HG03565 (cell line): ENCODE results near the gene CRAMP1.
A peak's percentile ranks its signal among the peaks of the same experiment; 100 is the strongest.

Source experiments
- ATAC-seq: cut with Tn5 transposase; IDR thresholded peaks from one replicate; pipeline ENCODE4 v1.9.1; 2021; ENCODE audit warnings: mild to moderate bottlenecking, moderate library complexity; ENCODE audit not compliant: unreplicated experiment

Gene CRAMP1

DNA sequence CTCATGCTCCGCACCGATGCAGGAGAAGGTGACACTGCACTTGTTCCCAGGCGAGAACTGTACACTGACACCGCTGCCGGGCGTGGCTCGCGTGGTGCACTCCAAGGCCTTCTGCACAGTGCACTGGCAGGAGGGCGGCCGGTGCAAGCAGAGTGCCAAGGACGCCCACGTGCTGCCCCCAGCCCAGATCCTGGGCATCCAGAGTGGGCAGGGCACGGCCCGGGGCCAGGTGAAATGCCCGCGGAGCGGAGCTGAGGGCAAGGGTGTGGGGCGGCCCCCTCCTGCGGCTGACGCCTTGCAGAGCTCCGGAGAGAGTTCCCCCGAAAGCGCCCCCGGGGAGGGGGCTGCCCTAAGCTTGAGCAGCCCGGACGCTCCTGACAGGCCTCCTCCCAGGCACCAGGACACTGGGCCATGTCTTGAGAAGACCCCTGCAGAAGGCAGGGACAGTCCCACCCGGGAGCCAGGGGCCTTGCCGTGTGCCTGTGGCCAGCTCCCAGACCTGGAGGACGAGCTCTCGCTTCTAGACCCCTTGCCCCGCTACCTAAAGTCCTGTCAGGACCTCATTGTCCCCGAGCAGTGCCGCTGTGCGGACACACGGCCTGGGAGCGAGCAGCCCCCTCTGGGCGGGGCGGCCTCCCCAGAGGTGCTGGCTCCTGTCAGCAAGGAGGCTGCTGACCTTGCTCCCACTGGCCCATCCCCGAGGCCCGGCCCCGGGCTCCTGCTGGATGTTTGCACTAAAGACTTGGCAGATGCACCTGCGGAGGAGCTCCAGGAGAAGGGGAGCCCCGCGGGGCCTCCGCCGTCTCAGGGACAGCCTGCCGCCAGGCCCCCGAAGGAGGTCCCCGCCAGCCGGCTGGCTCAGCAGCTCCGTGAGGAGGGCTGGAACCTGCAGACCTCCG, 44.0 kb downstream of the CRAMP1 start:
- no peak for ATAC-seq

DNA sequence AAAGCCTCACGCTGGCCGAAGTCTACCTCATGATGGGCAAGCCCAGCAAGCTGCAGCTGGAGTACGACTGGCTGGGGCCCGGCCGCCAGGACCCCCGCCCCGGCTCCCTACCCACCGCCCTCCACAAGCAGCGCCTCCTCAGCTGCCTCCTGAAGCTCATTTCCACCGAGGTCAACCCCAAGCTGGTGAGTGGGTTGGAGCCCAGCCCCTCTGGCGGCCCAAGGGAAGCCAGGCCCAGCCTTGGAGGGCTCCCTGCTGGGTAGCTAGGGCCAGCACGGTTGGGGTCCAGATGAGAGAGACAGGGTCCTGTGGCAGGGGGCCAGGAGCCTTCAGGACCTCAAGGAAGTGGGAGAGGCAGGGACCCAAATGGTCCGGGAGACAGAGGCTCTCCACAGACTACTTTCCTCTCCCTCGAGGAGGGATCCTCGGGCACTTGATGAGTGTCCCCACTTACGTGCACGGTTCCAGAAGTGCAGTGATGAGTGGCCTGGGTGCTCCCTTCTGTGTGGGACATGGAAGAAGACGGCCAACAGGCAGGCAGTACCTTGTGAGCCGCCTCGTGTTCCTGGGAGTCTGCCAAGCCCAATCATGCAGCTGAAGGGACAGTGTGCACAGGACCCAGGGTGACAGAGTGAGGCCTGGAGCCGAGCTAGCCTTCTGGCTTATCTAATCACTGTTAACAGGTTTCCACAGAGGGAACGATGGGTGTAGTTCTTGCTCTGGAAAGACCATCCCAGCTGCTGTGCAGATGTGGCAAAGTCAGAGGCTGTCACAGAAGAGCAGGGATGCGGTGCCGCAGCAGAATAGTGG, 44.9 kb downstream of the CRAMP1 start:
- ATAC-seq, result no peak

DNA sequence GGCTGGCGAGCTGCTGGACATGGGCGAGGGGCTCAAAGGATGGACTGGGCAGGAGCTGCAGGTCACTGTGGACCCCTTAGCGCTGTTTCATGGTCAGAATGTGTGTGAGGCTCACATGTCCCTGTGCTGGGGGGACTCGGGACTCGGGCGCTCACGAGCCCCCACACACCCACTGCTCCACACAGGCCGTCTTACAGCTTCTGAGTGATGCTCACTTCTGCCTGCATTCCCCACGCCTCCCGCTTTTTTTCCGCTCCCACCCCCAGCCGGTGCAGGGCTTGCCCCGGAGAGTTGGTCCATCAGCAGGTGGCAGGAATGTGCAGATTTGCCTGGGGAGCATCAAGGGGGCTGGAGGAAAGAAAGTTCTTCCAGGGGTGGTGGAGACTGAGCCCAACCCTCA, 45.7 kb downstream of the CRAMP1 start:
- no peak for ATAC-seq

DNA sequence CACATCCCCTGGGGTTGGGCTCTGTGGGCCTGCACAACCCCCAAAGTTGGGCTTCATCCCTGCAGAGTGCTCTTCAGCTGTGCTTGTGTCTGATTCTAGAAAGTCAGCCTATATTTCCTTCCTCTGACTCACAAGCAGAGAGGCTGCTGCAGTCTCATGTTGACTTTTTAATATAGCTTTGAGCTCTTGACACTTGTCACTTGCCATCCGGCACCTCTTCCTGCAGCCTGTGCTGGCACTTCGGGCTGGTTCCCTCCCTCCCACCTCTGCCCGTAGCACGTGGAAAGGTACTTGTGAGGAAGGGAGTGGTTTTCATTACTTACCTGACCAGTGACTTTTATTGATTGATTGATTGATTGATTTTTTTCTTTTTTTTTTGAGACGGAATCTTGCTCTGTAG, 46.9 kb downstream of the CRAMP1 start:
- ATAC-seq, result no peak

DNA sequence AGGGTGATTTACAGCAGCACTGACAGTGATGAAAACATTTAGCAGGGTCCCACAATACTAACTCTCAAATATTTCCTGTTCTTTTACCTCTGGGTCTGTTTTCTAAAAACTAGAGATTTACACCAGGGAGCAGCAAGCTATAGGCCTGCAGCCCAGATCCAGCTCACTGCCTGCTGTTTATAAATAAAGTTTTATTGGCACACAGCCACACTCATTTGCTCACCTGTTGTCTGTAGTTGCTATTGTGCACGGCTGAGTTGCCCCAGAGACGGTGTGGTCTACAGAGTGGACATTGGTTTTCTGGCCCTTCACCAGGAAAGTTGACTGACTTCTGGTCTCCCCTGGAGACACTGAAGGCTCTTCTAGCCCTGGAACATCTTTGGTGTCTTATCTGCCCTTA, 49.7 kb downstream of the CRAMP1 start:
- no peak for ATAC-seq

DNA sequence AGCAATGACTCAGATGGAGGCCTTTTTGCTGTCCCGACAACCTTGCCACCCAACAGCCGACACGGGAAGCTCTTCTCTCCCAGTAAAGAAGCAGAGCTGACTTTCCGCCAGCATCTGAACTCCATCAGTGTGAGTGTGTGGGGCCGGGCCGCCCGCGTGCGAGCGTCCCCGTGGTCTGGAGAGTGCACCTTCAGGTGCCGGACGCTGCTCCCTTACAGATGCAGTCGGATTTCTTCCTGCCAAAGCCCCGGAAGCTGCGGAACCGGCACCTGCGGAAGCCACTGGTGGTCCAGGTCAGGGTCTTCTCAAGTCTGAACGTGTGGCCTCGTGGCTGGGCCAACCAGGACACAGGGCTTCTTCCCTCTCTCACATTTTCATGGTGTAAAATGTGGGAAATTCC, 50.4 kb downstream of the CRAMP1 start:
- no peak for ATAC-seq

DNA sequence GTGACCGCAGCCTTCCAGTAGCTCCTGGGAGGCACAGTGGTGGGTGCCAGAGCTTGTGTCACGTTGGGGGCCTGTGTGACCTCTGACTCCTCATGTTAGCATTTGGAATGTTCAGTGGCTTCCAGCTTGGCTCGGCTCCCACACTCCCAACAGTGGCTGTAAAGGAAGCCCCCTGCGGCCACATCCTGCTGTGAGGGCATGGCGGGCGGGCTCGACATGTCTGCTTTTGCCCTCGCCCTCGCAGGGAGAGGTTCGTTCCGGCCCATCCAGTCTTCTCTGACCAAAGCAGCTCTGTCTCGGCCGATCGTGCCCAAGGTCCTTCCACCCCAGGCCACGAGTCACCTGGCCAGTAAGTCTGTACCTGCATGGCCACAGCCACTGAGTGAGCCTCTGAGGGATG, 53.7 kb downstream of the CRAMP1 start:
- ATAC-seq, result no peak

DNA sequence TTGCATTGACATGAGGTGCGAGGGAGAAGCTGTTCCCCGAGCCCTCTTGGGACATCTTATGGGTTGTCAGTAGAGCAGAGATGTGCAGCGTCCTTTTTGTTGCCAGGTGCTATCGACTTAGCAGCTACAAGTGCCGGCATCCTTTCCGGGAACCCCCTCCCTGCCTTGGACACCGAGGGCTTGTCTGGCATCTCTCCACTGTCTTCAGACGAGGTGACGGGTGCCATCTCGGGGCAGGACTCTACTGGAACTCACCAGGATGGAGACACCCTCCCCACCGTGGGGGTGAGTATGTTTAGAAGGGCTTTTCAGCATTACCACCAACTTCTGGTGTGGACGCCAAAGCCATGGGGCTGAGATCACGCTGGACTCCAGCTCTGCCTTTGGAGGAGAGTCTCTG, 54.2 kb downstream of the CRAMP1 start:
- no peak for ATAC-seq

DNA sequence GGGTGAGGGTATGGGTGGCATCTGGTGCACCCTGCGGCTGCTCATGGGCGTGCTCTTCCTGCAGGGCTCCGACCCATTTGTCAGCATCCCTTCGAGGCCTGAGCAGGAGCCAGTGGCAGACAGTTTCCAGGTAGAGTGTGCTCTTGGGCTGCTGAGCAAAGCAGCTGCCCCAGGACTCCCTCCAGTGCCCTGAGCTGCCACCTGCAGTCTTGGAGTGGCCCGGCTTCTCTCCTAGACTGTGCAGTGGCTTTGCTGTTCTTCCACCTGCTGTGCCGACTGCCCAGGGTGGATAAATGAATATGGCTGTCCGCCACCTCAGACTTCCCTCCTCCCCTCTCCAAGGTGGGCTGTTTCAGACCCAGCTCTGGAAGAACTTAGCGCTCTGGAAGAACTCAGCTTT, 55.1 kb downstream of the CRAMP1 start:
- no peak for ATAC-seq

DNA sequence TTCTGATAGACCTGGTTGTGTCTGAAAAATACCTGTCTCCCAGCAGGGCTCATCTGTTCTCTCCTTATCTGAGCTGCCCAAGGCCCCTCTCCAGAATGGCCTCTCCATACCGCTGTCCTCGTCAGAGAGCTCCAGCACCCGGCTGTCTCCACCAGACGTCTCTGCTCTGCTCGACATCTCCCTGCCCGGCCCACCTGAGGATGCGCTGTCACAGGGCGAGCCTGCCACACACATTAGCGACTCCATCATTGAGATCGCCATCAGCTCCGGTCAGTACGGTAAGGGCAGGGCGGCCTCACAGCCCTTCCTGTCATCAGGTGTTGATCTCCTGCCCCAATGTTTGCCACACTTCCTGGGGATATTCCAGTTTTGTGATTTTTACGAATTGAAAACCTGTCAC, 55.8 kb downstream of the CRAMP1 start:
- ATAC-seq, result no peak

DNA sequence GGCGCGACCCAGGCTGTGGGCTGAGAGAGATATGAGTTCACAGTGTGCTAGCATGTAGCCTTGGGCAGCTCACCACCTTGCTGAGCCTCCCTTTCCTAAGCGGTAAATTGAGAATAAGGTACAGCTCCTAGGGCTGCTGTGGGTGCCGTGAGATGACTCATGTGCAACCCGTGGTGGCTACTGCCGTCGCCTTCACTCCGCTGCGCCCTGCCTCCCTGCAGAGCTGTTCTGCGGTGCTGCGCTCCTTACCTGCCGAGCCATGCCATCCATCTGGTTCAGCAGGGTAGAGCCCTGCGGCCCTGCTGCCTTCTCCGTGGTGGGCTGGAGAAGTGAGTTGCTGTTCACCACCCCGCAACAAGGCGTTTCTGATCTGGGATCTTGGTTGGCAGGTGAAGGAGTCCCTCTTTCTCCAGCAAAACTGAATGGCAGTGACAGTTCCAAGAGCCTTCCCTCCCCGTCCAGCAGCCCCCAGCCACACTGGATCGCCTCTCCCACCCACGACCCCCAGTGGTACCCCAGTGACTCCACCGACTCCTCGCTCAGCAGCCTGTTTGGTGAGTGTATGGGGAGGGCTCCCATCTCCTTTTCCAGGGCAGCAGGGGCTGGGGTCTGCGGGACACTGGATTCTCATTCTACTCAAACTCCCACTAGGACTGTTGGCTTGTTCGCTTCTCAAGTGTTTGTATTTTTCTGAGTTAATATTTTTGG, 56.6 kb downstream of the CRAMP1 start:
- no peak for ATAC-seq

DNA sequence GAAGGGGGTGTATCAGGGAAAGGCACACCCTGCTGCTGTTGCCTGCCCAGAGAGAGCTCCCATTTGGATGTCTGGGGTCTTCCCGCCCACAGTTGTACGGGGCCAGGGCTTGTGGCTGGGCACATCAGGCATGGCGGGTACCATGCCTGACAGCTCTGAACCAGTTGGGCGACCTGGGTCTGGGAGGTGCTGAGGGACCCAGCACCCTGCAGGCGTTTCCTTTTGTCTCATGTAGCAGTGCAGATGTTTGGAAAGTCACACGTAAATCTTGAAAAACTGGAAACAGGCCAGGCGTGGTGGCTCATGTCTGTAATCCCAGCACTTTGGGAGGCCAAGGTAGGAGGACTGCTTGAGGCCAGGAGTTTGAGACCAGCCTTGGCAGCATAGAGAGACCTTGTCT, 57.5 kb downstream of the CRAMP1 start:
- ATAC-seq, result no peak

DNA sequence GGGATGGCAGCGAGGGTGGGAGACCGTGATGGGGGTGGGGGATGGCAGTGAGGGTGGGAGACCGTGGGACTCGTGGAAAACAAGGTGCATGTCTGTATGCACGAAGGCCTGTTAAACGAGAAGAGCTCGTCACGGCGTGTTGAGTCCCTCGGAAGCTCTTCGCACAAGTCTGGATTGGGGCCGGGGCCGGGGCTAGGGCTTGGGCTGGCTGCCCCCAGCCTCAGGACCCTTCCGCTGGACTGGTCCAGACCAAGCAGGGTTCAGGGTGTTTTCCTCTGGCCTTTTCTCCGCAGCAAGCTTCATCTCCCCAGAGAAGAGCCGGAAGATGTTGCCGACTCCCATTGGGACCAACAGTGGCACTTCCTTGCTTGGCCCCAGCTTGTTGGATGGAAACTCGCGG, 58.2 kb downstream of the CRAMP1 start:
- ATAC-seq, result no peak

DNA sequence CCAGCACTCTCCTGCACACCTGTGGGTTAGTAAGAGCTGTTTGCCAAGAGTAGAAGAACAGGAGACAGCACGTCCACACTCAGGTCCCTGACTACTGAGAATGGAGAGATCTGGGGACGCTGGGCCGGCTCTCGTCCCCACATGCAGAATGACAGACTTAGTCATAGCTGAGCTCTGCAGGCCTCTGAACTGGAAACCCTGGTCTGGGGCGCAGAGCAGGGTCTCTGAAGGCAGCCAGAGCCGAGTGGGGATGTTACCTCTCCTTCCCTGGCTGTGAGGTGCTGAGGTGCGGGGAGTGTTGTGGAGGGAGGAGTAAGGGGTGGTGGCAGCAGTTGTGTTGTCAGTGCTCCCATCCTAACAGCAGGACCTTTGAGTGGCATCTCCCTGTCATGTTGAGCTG, 58.7 kb downstream of the CRAMP1 start:
- ATAC-seq, result no peak

DNA sequence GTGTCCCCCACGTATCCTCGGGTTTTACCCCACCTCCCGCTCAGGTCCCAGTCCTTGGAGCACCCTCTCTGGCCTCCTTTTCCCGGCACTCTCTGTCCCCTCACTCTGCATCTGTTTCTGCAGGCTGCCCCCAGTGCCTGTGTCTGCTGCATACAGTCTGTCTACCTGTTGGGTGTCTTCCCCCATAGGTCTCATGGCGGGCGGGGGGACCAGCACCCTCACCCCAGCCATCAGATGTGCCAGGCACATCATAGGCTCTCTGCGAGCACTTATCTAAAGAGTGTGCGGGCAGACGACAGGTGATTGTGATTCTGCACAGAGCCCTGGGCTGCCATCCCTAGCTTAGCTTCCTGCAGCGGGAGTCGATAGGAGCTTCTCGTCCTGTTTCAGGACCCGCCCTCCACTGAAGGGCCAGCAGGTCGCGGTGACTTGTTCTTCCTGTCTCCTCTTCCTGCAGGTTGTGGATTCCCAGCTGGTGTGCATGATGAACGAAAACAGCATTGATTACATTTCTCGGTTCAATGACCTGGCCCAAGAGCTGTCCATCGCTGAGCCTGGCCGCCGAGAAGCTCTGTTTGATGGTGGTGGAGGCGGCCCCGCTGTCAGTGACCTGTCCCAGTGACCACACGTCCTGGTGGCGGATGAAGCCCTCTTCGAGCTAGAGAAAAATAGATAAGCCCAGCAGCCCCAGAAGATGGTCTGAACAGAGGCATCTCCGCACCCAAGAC, 61.4 kb downstream of the CRAMP1 start:
- no peak for ATAC-seq

DNA sequence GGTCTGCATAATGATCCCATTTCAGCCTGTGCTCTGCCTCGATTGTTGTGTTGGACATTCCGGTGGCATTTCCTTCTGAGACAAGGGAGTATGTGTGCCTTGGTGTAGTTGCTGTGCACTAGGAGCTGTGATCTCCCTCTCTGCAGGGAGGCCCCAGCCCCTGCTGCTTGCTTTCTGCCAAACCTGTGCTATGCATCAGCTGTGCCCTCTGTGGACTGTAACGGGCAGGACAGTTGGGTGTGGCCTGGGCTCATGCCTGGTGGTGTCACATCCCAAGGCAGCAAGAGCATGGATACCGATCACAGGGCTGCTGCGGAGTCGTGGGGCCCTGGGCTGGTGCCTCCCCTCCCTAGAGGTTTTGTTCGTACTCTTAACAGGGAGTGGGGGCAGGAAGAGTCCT, 62.1 kb downstream of the CRAMP1 start:
- ATAC-seq, result no peak

DNA sequence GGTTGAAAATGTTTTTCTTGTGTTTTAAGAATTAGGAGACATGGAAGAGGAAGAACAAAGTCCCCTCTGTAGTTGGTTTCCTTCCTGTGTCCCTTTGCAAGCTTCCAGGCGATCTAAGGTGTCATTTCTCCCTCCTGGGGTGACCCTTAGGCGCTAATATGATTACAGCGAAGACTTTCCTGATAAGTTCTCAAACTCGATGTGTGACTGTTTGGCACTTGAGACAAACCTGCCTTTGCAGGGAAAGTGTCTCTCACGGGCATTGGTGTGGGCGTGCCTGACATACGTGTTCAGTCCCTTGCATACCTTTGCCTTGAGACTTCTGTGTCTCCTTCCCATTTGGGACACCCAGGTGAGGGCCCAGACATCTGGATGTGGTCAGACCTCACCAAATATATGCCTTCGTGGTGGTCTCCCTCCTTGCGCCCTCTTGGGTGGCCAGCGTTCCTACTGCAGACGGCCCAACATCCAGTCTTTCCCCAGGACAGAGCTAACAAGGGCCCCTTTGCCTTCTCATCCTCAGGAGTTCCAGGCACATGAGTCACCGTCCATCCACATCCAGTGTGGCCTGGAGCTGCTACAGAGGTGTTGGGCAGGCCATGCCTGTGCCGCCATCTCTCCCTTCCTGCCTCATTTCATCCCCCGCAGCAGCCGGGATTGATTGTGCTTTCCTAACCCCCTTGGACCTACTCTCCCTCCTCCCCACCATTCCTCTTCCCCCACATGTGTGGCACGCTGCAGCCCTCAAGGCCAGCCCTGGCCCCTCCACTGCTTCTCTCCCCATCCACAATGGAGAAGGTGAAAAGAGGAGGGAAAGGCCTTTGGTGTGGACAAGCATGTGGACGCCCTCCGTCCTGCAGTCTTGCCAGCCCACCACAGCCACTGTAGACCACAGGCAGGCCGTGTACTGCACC, 62.8 kb downstream of the CRAMP1 start:
- no peak for ATAC-seq

DNA sequence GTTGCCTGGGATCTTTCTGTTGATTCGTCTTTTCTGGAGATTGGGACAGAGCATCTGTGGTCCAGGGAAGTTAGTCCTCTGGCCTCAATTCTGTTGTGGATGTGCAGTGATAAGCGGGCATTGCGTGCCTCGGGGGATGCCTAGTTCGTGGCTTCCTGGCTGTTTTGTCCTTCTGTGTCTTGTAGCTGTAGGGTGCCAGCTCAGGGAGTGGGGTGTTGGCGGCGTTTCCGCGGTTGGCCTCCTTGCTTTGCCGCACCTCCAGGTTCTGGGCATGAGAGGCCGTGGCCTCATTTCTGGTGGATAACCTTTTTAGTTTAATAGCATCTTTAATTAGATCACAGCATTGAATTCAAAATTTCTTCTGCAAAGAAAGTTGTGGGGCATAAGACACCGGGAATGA, 64.5 kb downstream of the CRAMP1 start:
- ATAC-seq, result no peak

DNA sequence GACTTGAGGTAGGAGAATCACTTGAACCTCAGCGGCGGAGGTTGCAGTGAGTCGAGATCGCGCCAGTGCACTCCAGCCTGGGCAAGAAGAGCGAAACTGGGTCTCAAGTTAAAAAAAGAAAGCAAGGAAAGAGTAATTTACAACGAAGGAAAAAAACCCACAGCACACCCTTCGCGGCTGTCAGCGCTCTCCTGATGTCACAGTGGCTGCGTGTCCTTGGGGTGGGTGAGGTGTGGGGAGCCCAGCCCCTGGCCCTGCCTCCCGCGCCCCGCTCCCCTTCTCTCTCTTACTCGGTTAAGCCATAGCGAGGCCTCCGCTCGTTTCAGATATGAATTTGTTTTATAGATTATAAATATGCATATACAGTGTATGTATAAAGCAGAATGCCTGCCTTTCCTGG, 65.2 kb downstream of the CRAMP1 start:
- ATAC-seq, result no peak

DNA sequence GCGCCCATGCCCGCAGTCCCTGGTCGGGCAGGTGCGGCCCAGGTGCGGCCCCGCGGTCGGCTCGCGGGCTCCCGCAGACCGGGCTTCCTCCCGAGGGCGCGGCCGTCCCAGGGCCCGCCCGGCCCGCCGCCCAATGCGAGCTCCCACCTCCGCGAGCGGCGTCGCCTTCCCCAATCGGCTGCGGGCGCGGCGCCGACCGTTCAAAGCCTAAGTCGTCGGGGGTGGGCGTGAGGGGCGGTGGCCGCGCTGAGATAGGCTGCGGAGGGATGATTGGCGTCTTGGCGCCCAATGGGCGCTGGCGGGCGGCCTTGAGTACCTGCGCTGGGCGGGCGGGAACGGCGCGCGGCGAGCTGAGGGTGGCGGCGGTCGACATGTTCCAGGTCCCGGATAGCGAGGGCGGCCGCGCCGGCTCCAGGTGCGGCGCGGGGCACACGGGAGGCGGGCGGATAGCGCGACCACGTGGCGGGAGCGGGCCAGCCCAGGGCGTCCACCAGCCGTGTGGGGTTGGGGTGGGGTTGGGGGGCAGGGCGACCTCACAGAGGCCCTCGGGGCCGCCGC, 65.9 kb downstream of the CRAMP1 start, which contains the start of gene JPT2:
Gene JPT2, plus strand, starts transcription at position 338 of the 558 bp plus-strand sequence. Its CDS starts 34 bp downstream, at position 372.
- peak; percentile 82 for ATAC-seq
